NK-92 (cell line): ENCODE results near the gene DDX53.

ENCODE experiments used
- DNase-seq: peaks from one replicate; lab custom pipeline; 2025; ENCODE audit not compliant: unreplicated experiment; lab: John Stamatoyannopoulos, UW

The DDX53 gene

DNA sequence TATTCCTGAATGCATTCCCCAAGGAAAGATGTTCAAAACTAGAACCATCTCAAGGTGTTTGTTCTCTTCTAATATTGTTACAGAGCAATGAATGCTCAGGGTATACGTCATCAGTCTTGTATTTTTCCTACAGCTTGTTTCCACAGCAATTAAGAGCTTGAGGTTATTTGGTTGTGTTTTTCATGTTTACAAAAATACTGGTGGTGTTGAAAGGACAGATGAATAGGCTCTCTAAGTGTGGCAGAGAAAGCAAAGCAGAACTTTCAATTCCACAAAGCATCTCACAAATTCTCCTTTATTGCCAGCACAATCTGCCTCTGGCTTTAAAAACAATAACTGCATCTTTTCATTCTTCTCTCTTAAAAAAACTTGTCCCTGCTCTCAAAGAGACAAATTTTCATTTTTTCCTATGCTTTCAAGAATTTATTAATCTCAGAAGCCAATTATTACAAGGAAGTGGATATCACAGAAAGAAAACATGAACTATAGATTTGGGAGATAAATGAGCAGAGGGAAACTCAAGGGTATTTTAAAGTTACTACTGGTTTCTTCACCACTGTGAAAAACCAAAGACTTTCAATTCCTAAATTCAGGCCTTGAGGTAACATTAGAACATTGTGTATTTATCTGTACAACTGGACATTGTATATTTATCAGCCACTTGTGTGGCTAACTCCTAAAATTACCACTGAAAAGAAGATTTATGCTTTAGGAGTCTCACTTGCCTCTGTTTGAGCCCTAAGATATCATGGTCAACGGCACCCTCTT, 49.2 kb downstream of the DDX53 start:
- no peak for DNase-seq

DNA sequence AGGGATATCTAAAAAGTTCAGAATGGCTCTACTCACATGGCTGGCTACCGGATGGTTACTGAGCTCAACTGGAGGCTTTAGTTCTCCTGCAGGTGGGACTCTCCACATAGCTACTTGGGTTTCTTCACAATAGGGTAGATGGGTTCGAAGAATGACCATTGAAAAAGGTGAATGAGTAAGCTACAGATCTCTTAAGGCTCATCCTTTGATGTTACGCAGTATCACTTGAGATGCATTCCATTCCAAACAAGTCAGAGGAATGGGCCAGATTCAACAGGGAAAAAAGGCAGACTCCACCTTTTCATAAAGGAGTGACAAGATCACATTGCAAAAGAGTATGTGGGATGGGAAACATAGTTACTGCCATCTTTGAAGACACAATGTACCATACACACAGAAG, 52.6 kb downstream of the DDX53 start:
- no peak for DNase-seq
